22Rv1 (cell line): Measurements from ENCODE around the gene C17orf50.
A peak's percentile ranks its signal among the peaks of the same experiment; 100 is the strongest.

Experiments used
- H3K27ac ChIP-seq: fragments of 450-650 bp; 2 replicates; pipeline ENCODE4 v1.5.1; 2017
- ZFX ChIP-seq: fragments of 450-650 bp; IDR thresholded peaks from 2 replicates; pipeline ENCODE4 v1.6.1; 2017; ENCODE audit warnings: antibody characterized with exemption, borderline replicate concordance
- TF ChIP-seq, protein P1 (sequence below): fragments of 450-650 bp; IDR thresholded peaks from 2 replicates; pipeline ENCODE4 v1.5.1; 2017; ENCODE audit warnings: mild to moderate bottlenecking

C17orf50 gene

DNA sequence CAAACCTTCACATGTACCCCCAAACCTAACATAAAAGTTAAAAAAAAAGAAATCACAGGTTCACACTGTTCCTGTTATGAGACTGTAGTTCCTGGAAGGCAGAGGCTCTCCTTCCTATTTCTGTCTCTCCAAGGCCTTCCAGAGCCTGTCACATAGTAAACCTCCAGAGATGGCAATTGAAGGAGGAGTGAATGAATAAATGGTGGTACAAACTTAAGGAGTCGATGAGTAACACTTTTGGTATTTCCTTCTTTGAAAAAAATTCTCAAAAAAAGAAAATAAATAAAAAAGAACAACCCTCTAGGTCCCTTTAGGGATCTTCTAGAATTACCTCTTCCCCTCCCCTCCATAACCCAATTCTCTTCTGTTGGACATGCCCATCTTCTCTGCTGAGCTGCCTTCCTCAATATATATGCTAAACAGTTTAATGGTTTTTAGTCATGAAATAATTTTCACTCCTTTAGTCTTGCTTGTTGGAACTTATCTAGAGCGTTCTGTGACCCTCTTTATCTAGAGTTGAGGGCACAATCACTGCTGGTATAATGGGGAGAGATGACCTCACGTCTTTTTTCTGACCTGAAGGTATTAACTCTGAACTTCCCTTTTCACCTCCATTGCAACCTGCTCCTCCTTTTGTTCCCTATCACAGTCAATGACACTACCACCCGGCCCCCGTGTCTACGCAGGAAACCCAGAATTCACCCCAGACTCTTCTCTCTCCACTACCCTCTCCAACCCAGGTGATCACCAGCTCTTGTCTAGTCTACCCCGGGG lies 46.9 kb downstream of the C17orf50 start:
- peak overlapping the region; percentile 90; the same call in 1 of the 2 replicates for H3K27ac ChIP-seq
- no peak for TF ChIP-seq ZFX
- TF ChIP-seq, protein P1, sequence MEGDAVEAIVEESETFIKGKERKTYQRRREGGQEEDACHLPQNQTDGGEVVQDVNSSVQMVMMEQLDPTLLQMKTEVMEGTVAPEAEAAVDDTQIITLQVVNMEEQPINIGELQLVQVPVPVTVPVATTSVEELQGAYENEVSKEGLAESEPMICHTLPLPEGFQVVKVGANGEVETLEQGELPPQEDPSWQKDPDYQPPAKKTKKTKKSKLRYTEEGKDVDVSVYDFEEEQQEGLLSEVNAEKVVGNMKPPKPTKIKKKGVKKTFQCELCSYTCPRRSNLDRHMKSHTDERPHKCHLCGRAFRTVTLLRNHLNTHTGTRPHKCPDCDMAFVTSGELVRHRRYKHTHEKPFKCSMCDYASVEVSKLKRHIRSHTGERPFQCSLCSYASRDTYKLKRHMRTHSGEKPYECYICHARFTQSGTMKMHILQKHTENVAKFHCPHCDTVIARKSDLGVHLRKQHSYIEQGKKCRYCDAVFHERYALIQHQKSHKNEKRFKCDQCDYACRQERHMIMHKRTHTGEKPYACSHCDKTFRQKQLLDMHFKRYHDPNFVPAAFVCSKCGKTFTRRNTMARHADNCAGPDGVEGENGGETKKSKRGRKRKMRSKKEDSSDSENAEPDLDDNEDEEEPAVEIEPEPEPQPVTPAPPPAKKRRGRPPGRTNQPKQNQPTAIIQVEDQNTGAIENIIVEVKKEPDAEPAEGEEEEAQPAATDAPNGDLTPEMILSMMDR = no peak

DNA sequence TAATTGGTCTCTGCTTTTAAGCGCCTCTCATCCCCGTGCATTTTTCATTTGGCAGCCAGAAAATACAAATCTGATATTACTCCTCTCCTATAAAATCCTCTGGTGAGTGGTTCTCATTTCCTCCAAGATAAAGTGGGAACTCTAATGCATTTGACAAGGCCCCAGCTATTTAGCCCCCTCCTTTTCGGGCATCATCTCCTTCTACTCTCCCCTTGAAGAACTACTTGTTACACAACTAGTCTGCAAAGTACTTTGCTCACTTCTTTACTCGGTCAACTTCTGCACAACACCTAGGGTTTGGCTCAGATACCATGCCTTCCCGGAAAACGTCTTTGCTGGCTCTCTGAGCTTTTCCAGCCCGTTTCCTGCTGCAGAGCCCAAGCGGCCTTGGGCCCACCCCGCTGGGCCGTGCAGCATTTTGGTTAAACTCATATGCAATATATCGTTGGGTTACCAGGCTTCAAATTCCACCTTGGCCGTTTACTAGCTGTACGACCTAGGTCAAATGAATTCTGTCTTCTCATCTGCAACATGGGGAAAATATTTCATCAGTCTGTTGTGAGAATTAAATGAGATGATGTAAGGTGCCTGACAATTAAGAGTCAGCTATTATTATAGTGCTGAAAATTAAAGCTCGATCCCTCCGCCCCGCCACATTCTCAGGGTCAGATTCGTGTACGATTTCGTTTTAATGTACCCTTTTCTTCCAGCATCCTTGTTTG lies 47.7 kb downstream of the C17orf50 start:
- H3K27ac ChIP-seq = peak overlapping the region; percentile 90
- no peak for TF ChIP-seq ZFX
- TF ChIP-seq, protein P1 = no peak

DNA sequence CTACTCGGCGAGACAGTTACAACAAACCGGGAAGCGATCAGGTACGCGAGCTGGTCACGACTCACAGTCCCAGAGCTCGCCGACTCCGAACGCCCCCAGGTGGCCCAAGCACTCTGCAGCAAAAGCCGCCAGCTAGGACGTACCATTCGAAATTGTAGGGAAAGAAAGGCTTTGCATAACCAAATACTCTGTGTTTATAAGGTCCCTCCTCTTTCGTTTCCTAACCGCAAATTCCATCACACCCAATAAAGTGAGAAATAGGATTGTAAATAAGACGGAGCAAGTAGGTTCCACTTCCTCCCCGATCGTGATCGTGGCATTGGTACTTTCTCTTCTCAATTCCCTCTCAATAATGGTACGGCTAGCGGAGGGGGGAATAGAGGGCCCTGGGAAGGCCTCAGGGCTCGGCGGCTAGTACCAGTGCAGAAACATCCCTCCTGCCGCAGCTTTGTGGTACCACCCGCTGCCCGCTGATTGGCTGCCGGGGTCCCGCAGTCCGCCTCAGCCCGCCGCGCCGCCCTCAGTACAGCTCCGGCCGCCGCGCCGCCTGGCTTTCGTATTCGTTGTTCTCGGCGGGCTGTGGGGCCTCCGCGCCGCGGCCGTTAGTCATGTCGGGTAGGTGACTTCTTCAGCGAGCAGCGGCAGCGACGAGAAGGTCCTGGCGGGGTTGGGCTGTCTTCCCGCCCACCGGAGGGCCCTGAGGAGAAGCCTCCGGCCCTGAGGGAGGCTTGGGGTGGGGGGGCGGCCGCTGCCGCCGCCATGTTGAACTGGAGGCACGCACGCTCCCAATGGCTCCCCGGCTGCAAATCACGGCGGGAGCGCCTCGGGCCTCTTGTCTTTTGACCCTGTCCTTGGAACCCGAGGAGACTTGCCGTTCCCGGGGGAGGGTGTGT lies 48.5 kb downstream of the C17orf50 start, which contains the start of gene TAF15:
TSS of gene TAF15 (plus strand) at position 523 of the 893 bp plus-strand sequence. CDS start at position 609, 86 bp downstream.
- TF ChIP-seq, protein P1 = peak; percentile 92
- TF ChIP-seq ZFX = no peak
- peak within 1 kb of the TSS; percentile 90 for H3K27ac ChIP-seq

DNA sequence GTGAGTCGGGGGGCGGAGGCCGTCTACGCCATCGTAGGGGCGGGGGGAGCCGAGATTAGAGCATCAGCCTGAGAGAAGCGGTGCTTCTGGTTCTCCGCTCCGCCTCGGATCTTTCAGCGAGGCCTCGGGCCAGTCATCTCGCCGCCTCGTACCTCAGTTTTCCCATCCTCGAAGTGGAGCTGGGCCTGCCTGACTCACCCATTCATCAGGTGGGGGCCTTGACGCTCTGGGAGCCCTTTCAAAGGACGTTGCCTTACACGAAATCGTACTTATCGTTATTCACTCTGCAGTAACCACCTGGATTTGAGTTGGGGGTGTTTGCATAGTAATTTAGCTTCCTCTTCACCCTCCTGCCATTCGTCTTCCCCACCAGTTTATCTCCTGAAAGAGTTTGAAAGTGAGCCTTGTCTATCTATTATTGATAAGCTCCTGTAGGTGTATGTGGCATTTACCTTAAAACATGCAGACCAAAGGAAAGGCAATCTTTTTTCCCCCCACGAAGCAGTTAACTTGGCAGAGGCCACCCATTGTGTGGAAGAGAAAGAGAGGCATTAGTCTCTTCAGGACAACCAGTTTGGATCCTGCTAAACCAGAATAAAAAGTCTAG lies 49.3 kb downstream of the C17orf50 start:
- H3K27ac ChIP-seq = peak overlapping the region; percentile 90
- TF ChIP-seq, protein P1 = no peak
- TF ChIP-seq ZFX = no peak

DNA sequence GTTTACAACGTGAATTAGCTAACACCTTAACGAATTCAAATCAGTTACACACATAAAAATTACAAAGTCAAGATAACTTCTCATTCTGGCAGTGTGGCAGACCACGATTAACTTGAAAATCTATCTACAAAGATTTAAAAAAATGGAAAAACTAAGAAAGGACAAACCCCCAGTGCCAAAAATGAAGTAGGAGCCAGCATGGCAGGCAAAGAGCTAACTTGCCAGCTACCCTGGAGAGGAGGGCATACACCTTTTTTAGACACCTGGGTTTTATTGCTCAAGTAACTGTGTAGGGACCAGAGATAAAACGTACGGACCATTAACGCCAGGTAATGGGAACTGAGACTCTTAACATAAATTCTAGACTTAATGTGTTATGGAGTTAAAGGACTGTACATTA lies 51.1 kb downstream of the C17orf50 start:
- H3K27ac ChIP-seq = no peak overlapping the region
- no peak for TF ChIP-seq ZFX
- TF ChIP-seq, protein P1 = no peak

DNA sequence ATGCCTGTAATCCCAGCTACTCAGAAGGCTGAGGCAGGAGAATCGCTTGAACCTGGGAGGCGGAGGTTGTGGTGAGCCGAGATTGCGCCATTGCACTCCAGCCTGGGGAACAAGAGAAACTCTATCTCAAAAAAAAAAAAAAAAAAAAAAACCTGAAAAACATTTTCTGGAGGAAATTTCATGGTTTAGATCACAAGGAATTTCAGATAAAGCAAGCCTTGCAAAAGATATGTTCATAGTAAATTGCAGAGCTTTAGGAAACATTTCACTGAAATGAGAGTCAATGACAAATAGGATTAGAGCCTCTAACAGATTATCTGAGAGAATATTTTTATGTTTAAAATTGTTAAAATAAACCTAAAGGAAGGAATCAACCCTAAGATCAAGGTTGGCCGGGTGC lies 51.8 kb downstream of the C17orf50 start:
- no peak for TF ChIP-seq ZFX
- TF ChIP-seq, protein P1 = no peak
- no peak overlapping the region for H3K27ac ChIP-seq
